Upper lobe of left lung (tissue), 6 donors: ENCODE measurements around the gene MYO18B. TPM values are rescaled to one million over a fixed set of nuclear protein-coding genes. Genes with fewer than 3 reads are reported as not detected.

Source experiments
- ATAC-seq, 2 donors: fragments of 200-7000 bp; cut with Tn5 transposase; one replicate each; pipeline ENCODE4 v1.9.1; 2022; ENCODE audit warnings: mild to moderate bottlenecking in 2 of 2, moderate library complexity in 2 of 2; ENCODE audit not compliant: low FRiP score in 2 of 2
- DNase-seq, 2 donors: peaks; one replicate each; pipeline ENCODE4 v3.0.0-alpha.2; 2019 to 2020
- H3K27ac ChIP-seq, 4 donors: fragments of 200-600 bp; sonication (generic); one replicate each; pipeline ENCODE4 v1.5.1; 2016 to 2019
- H3K27me3 ChIP-seq, 4 donors: fragments of 200-600 bp; sonication (generic); one replicate each; pipeline ENCODE4 v1.5.1; 2017 to 2019
- H3K36me3 ChIP-seq, 4 donors: fragments of 200-600 bp; sonication (generic); one replicate each; pipeline ENCODE4 v1.5.1; 2016 to 2019
- H3K4me1 ChIP-seq, 4 donors: fragments of 200-600 bp; sonication (generic); one replicate each; pipeline ENCODE4 v1.5.1; 2018 to 2019
- H3K4me3 ChIP-seq, 4 donors: fragments of 200-600 bp; sonication (generic); one replicate each; pipeline ENCODE4 v1.5.1; 2017 to 2019; ENCODE audit warnings: mild to moderate bottlenecking in 2 of 4, moderate library complexity in 1 of 4
- H3K9me3 ChIP-seq, 4 donors: fragments of 200-600 bp; sonication (generic); one replicate each; pipeline ENCODE4 v1.5.1; 2018 to 2019
- EP300 ChIP-seq, 4 donors: sonication (generic); formaldehyde crosslinking; IDR thresholded peaks; one replicate each; pipeline ENCODE4 v1.5.1; 2017; ENCODE audit warnings: antibody characterized with exemption in 4 of 4, control low read depth in 2 of 4
- POLR2A ChIP-seq, 4 donors: fragments of 450-650 bp; IDR thresholded peaks; one replicate each; pipeline ENCODE4 v1.5.1; 2016 to 2017; ENCODE audit warnings: antibody characterized with exemption in 4 of 4, mild to moderate bottlenecking in 2 of 4
- POLR2AphosphoS5 ChIP-seq, 2 donors: sonication (generic); formaldehyde crosslinking; IDR thresholded peaks; one replicate each; pipeline ENCODE4 v1.5.1; 2017; ENCODE audit warnings: antibody characterized with exemption in 2 of 2
- WGBS, 2 donors: methylation state at CpG; one replicate each; pipeline ENCODE4 v1.1.5; 2017 to 2018; 5-methylcytosine and 5-hydroxymethylcytosine counted together
- total RNA-seq, 6 donors: library from RNA; depleted of rRNA in 4 of 6; stranded (reverse); fragments of >200 nt in 4 of 6; gene quantifications; one replicate each; pipeline versions ENCODE4 v1.1.0 to v1.2.1, GENCODE V29; 2016 to 2021
- TF ChIP-seq, protein P1 (sequence below), 6 experiments: fragments of 450-650 bp in 4 of 6; fragments of 200-600 bp in 2 of 6; sonication (generic) in 2 of 6; IDR thresholded peaks; one replicate each; pipeline ENCODE4 v1.5.1; 2016 to 2019; ENCODE audit warnings: antibody characterized with exemption in 6 of 6
- donor health status: DM: no; HTN: no; CAD: no; lungs with moderate emphysema.
- donor health status: DM: no; HTN: yes; CAD: no; lungs with severe emphysema.

The MYO18B gene
- total RNA-seq, 6 donors from 2014 or later, result 0.09 to 1.3 (median 0.17) TPM; not detected in 3

DNA sequence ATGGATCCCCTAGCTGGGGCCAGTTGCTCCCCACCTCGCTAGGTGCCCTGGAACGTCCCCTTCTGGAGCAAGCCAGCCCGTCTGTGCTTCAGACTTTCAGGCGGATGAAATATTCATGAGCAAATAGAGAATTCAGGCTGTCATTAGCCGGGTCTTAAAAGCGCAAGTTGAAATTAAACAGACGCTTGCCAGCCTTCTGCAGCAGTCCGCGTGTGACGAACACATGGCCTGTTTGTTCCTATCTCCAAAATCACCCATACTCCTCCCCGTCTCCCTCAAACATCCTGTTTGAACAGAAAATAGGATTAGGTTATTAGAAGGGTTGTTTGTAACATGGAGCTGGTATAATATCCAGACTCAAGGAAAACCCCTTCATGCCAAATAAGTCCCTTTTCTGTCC is 38.7 kb downstream of the MYO18B start:
- H3K4me3 ChIP-seq, result no peak overlapping the region
- no peak for TF ChIP-seq EP300 (IDR thresholded peaks at IDR 0.05)
- no peak for TF ChIP-seq POLR2AphosphoS5 (IDR thresholded peaks at IDR 0.05)
- no peak for TF ChIP-seq POLR2A (IDR thresholded peaks at IDR 0.05)
- TF ChIP-seq, protein P1, sequence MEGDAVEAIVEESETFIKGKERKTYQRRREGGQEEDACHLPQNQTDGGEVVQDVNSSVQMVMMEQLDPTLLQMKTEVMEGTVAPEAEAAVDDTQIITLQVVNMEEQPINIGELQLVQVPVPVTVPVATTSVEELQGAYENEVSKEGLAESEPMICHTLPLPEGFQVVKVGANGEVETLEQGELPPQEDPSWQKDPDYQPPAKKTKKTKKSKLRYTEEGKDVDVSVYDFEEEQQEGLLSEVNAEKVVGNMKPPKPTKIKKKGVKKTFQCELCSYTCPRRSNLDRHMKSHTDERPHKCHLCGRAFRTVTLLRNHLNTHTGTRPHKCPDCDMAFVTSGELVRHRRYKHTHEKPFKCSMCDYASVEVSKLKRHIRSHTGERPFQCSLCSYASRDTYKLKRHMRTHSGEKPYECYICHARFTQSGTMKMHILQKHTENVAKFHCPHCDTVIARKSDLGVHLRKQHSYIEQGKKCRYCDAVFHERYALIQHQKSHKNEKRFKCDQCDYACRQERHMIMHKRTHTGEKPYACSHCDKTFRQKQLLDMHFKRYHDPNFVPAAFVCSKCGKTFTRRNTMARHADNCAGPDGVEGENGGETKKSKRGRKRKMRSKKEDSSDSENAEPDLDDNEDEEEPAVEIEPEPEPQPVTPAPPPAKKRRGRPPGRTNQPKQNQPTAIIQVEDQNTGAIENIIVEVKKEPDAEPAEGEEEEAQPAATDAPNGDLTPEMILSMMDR (IDR thresholded peaks at IDR 0.05), result no peak
- no peaks in the 10 kb centered on the region for H3K4me1 ChIP-seq
- DNase-seq, result no peak
- H3K27ac ChIP-seq, result no peak overlapping the region
- no peaks in the 10 kb centered on the region for H3K36me3 ChIP-seq
- H3K27me3 ChIP-seq, result no peaks in the 10 kb centered on the region
- ATAC-seq, result no peak
- 55 to 65% methylated on average over 11 of the region's 11 CpGs for WGBS, 2 donors
- H3K9me3 ChIP-seq, result no peaks in the 10 kb centered on the region

DNA sequence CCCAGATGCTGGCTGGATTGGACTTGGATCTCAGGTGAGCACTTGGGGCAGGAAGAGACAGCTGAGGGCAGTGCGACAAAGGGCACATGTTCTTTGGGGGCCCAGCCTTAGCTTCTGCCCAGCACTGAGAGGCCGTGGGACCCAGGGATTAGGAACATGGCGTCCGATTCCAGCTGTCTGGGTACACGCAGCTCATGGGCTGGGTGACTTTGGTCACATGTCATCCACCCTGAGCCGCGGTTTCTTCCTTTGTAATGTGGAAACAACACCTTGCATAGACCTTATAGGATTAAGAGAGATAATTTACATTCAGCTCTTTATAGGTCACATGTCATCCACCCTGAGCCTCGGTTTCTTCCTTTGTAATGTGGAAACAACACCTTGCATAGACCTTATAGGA is 39.8 kb downstream of the MYO18B start:
- H3K27ac ChIP-seq, result no peak overlapping the region
- H3K4me1 ChIP-seq, result no peaks in the 10 kb centered on the region
- no peak overlapping the region for H3K4me3 ChIP-seq
- TF ChIP-seq POLR2AphosphoS5 (IDR thresholded peaks at IDR 0.05), result no peak
- DNase-seq (no peak), ATAC-seq (no peak)
- H3K27me3 ChIP-seq, result no peaks in the 10 kb centered on the region
- WGBS, 2 donors, result 86 to 88% methylated on average over 8 of the region's 8 CpGs
- H3K36me3 ChIP-seq, result no peaks in the 10 kb centered on the region
- H3K9me3 ChIP-seq, result no peaks in the 10 kb centered on the region

DNA sequence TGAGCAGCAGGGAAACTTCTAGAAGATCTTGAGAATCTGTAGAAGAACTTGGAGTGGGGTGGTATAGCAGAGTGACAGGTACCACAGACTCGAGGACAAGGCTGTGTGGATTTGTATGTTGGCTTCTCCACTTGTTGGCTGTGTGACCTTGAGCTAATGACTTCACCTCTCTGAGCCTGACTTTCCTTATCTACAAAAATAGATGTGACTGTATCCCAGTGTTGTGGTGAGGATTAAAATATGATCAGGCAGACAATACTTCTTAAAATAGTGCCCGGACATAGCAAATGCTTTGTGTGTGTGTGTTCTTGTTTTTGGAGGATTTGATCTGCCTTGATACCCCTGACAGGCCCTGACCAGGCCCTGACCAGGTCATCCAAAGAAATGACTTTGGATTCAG is 40.8 kb downstream of the MYO18B start:
- ATAC-seq, result no peak
- no peaks in the 10 kb centered on the region for H3K36me3 ChIP-seq
- H3K9me3 ChIP-seq, result no peaks in the 10 kb centered on the region
- no peaks in the 10 kb centered on the region for H3K4me1 ChIP-seq
- 55 to 82% methylated on average over 2 of the region's 2 CpGs for WGBS, 2 donors
- H3K4me3 ChIP-seq, result no peak overlapping the region
- no peak for DNase-seq
- H3K27me3 ChIP-seq, result no peaks in the 10 kb centered on the region
- TF ChIP-seq, protein P1 (IDR thresholded peaks at IDR 0.05), result no peak
- TF ChIP-seq POLR2A (IDR thresholded peaks at IDR 0.05), result no peak
- no peak for TF ChIP-seq POLR2AphosphoS5 (IDR thresholded peaks at IDR 0.05)
- no peak for TF ChIP-seq EP300 (IDR thresholded peaks at IDR 0.05)
- H3K27ac ChIP-seq, result no peak overlapping the region

DNA sequence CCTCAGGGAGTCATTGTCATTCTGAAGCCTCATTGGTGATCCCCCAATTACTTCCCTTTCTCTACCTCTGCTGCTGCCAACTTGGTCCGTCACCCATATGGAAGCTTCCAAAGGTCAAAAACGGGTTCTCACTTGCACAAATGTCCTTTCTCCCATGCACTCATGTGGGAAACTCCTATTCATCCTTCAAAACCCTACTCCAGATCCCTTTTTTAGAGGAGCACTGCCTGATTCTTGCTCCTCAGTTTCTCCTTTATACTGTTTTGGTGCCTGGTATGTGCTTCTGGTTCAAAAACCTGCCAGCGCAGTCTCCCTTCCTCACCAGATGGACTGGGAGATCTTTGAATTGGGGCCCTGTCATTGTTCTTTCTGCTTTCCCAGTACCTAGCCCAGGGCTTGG is 41.9 kb downstream of the MYO18B start:
- TF ChIP-seq, protein P1 (IDR thresholded peaks at IDR 0.05), result no peak
- TF ChIP-seq EP300 (IDR thresholded peaks at IDR 0.05), result no peak
- H3K4me1 ChIP-seq, result no peaks in the 10 kb centered on the region
- no peaks in the 10 kb centered on the region for H3K27me3 ChIP-seq
- DNase-seq, result no peak
- no peaks in the 10 kb centered on the region for H3K9me3 ChIP-seq
- H3K36me3 ChIP-seq, result no peaks in the 10 kb centered on the region
- 76 to 79% methylated on average over 3 of the region's 3 CpGs for WGBS, 2 donors
- H3K4me3 ChIP-seq, result no peak overlapping the region
- no peak for ATAC-seq
- no peak overlapping the region for H3K27ac ChIP-seq

DNA sequence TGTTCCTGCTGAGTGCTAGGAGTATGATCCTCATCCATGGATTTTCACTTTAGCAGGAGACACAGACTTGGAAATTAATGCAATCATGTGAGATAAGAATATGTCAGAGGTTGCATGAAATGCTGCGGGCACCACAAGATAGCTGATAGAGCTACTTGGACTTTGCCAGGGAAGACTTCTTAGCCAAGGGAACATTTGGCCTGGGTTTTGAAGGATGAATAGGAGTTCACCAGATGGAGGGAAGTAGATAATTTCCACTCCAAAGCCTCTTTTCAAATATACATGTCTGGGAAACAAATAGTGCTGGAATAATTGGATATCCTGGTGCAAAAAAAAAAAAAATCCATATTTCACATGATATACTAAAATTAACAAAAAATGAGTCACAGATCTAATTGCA is 44.2 kb downstream of the MYO18B start:
- WGBS, 2 donors, result 88 to 100% methylated on average over 1 of the region's 1 CpG
- Histone ChIP-seq H3K27ac (no peak overlapping the region), H3K27me3 (no peaks in the 10 kb centered on the region), H3K4me3 (no peak overlapping the region), H3K4me1 (no peaks in the 10 kb centered on the region), H3K9me3 (no peaks in the 10 kb centered on the region), H3K36me3 (no peaks in the 10 kb centered on the region)
- TF ChIP-seq, protein P1 (IDR thresholded peaks at IDR 0.05), result no peak
- TF ChIP-seq POLR2AphosphoS5 (IDR thresholded peaks at IDR 0.05) (no peak), EP300 (IDR thresholded peaks at IDR 0.05) (no peak)
- ATAC-seq, result no peak
- DNase-seq, result no peak
